ENCODE measurements around the gene LDB2. TPM values are rescaled to one million over a fixed set of nuclear protein-coding genes. Genes with fewer than 3 reads are reported as not detected.

Gene LDB2
- total and polyA plus RNA-seq, 2 donors (not counting 1 experiment from before 2014, with no cell fraction given), result not detected

GRCh38 chr4:16496501-16496900 is 401.9 kb downstream of the LDB2 start:
- Histone ChIP-seq H4K20me1 (ENCODE audit: control insufficient read depth, insufficient read depth, low read length, poor library complexity, severe bottlenecking) (no peaks in the 10 kb centered on the region), H3K4me3 (ENCODE audit: control extremely low read depth in 1 of 5, extremely low read depth in 1 of 5, insufficient read depth in 1 of 5, low read depth in 2 of 5, low read length in 4 of 5) (no peak overlapping the region), H3K27me3 (replicated peaks in 1 of 4; ENCODE audit: control extremely low read depth in 1 of 4, control insufficient read depth in 3 of 4, insufficient read depth in 4 of 4, low read length in 3 of 4) (no peaks in the 10 kb centered on the region), H3K4me2 (replicated peaks; ENCODE audit: low read depth, low read length, poor library complexity, severe bottlenecking) (no peak overlapping the region), H2AFZ (ENCODE audit: insufficient read depth, low read depth, low read length, poor library complexity, severe bottlenecking) (no peak overlapping the region), H3K27ac (ENCODE audit: low read length in 2 of 2) (no peak overlapping the region), H3K79me2 (ENCODE audit: control insufficient read depth, insufficient read depth, low read length) (no peaks in the 10 kb centered on the region), H3K9me3 (ENCODE audit: control extremely low read depth in 1 of 3, control insufficient read depth in 2 of 3, insufficient read depth in 1 of 3, low read length in 2 of 3) (peaks cover 0 to 3% (median 0%) of the 10 kb centered on the region in 3 donors), H3K9ac (ENCODE audit: low read length) (no peak overlapping the region), H3K36me3 (replicated peaks in 1 of 2; ENCODE audit: control extremely low read depth in 1 of 2, control insufficient read depth in 1 of 2, extremely low read depth in 1 of 2, insufficient read depth in 2 of 2, low read length in 1 of 2) (no peaks in the 10 kb centered on the region), H3K4me1 (ENCODE audit: control insufficient read depth in 2 of 2, insufficient read depth in 2 of 2, low read length in 2 of 2) (no peaks in the 10 kb centered on the region)
- intact Hi-C loops (cut with micrococcal nuclease), result no loop called here
- no peak for TF ChIP-seq EZH2 (IDR thresholded peaks at IDR 0.05; ENCODE audit: borderline replicate concordance, insufficient read depth, low read depth, low read length, poor library complexity, severe bottlenecking)
- TF ChIP-seq CTCF (IDR thresholded peaks at IDR 0.05), result no peak
- POLR2A ChIA-PET, result no interaction called here
- ATAC-seq (ENCODE audit: low read depth) (no peak), DNase-seq (no peak)
- CTCF ChIA-PET, result no interaction called here
- WGBS (ENCODE audit: insufficient coverage), result 67% methylated on average over 1 of the region's 3 CpGs
- Mint-ChIP-seq H3K9me3 (ENCODE audit: insufficient read depth) (peaks cover 7% of the 10 kb centered on the region), H3K27ac (no peak overlapping the region), H3K27me3 (no peaks in the 10 kb centered on the region), H3K4me3 (no peak overlapping the region), H3K4me1 (no peaks in the 10 kb centered on the region)

- Mint-ChIP-seq H3K27ac (no peak overlapping the region), H3K4me3 (no peak overlapping the region)
- no peak overlapping the region for H2AFZ ChIP-seq (ENCODE audit: insufficient read depth, low read depth, low read length, poor library complexity, severe bottlenecking)
Observed at GRCh38 chr4:16492872-16493271, 405.6 kb downstream of the LDB2 start.

More at GRCh38 chr4:16492872-16493271, 405.6 kb downstream of the LDB2 start:
- Histone ChIP-seq H4K20me1 (ENCODE audit: control insufficient read depth, insufficient read depth, low read length, poor library complexity, severe bottlenecking) (no peaks in the 10 kb centered on the region), H3K4me2 (replicated peaks; ENCODE audit: low read depth, low read length, poor library complexity, severe bottlenecking) (no peak overlapping the region), H3K4me1 (ENCODE audit: control insufficient read depth in 2 of 2, insufficient read depth in 2 of 2, low read length in 2 of 2) (no peaks in the 10 kb centered on the region), H3K27me3 (replicated peaks in 1 of 4; ENCODE audit: control extremely low read depth in 1 of 4, control insufficient read depth in 3 of 4, insufficient read depth in 4 of 4, low read length in 3 of 4) (no peaks in the 10 kb centered on the region), H3K36me3 (replicated peaks in 1 of 2; ENCODE audit: control extremely low read depth in 1 of 2, control insufficient read depth in 1 of 2, extremely low read depth in 1 of 2, insufficient read depth in 2 of 2, low read length in 1 of 2) (no peaks in the 10 kb centered on the region), H3K4me3 (ENCODE audit: control extremely low read depth in 1 of 5, extremely low read depth in 1 of 5, insufficient read depth in 1 of 5, low read depth in 2 of 5, low read length in 4 of 5) (no peak overlapping the region), H3K27ac (ENCODE audit: low read length in 2 of 2) (no peak overlapping the region), H3K79me2 (ENCODE audit: control insufficient read depth, insufficient read depth, low read length) (no peaks in the 10 kb centered on the region), H3K9ac (ENCODE audit: low read length) (no peak overlapping the region), H3K9me3 (ENCODE audit: control extremely low read depth in 1 of 3, control insufficient read depth in 2 of 3, insufficient read depth in 1 of 3, low read length in 2 of 3) (peaks cover 0 to 1% (median 0%) of the 10 kb centered on the region in 3 donors)
- intact Hi-C loops (cut with micrococcal nuclease), result no loop called here
- TF ChIP-seq EZH2 (IDR thresholded peaks at IDR 0.05; ENCODE audit: borderline replicate concordance, insufficient read depth, low read depth, low read length, poor library complexity, severe bottlenecking) (no peak), CTCF (IDR thresholded peaks at IDR 0.05) (no peak)
- Mint-ChIP-seq H3K27me3 (no peaks in the 10 kb centered on the region), H3K9me3 (ENCODE audit: insufficient read depth) (peaks cover 3% of the 10 kb centered on the region), H3K4me1 (no peaks in the 10 kb centered on the region)
- CTCF ChIA-PET, result interaction anchor here (0.7 kb wide), 1 partner anchor 31 kb away, joined by 3 read pairs; no protein-coding TSS in a partner anchor
- POLR2A ChIA-PET, result no interaction called here
- ATAC-seq (ENCODE audit: low read depth) (no peak), DNase-seq (no peak)
- WGBS (ENCODE audit: insufficient coverage), result no CpG with 5 or more reads among the region's 4 CpGs
